ENCODE results near the gene OMP.

Gene OMP

GRCh38 chr11:77143405-77144020, 40.9 kb downstream of the OMP start:
- no peak for DNase-seq

- DNase-seq: no peak
These were observed 41.7 kb downstream of the OMP start for GRCh38 chr11:77144196-77144856.

GRCh38 chr11:77144857-77145428, 42.3 kb downstream of the OMP start:
- no peak for DNase-seq

GRCh38 chr11:77146261-77147035, 43.8 kb downstream of the OMP start:
- DNase-seq: no peak

GRCh38 chr11:77147036-77147315, 44.3 kb downstream of the OMP start:
- no peak for DNase-seq

- DNase-seq: peak in 1 of 2 experiments; percentile 3
These were observed 45.2 kb downstream of the OMP start for GRCh38 chr11:77147668-77148321.

GRCh38 chr11:77148963-77149715, 46.5 kb downstream of the OMP start:
- DNase-seq: no peak

- no peak for DNase-seq
These were observed 47.2 kb downstream of the OMP start for GRCh38 chr11:77149716-77150392.

GRCh38 chr11:77150836-77151235, 48.2 kb downstream of the OMP start:
- DNase-seq: no peak

- DNase-seq: no peak
These were observed 49.3 kb downstream of the OMP start for GRCh38 chr11:77151804-77152509.

GRCh38 chr11:77152846-77153245, 50.2 kb downstream of the OMP start:
- DNase-seq: no peak
